HFFc6 (cell line): ENCODE data around the gene SFT2D3. TPM values are rescaled to one million over a fixed set of nuclear protein-coding genes. Genes with fewer than 3 reads are reported as not detected.

Experiments used
- DNase-seq: peaks from one replicate; pipeline ENCODE4 v3.0.0-alpha.2; 2018
- H3K27ac Mint-ChIP-seq: 2 replicates; pipeline ENCODE4 v1.8.0; 2020; ENCODE audit warnings: mild to moderate bottlenecking, mixed read lengths
- H3K27me3 Mint-ChIP-seq: 2 replicates; pipeline ENCODE4 v1.8.0; 2021; ENCODE audit warnings: mild to moderate bottlenecking, moderate library complexity, mixed read lengths; ENCODE audit not compliant: insufficient read depth
- H3K36me3 Mint-ChIP-seq: 2 replicates; pipeline ENCODE4 v1.8.0; 2021; ENCODE audit warnings: low read depth, mixed read lengths
- H3K4me1 Mint-ChIP-seq: 2 replicates; pipeline ENCODE4 v1.8.0; 2020; ENCODE audit warnings: low read depth, mixed read lengths
- H3K4me3 Mint-ChIP-seq: 2 replicates; pipeline ENCODE4 v1.8.0; 2020; ENCODE audit warnings: mild to moderate bottlenecking, moderate library complexity, mixed read lengths
- H3K9me3 Mint-ChIP-seq: 2 replicates; pipeline ENCODE4 v1.8.0; 2020; ENCODE audit warnings: mild to moderate bottlenecking, mixed read lengths
- total RNA-seq, 6 experiments: library from RNA; stranded (reverse); fragmentation: NEBNext Ultra II Directional; extraction: Animal tissue kit (Norgen Biotek cat#: 25700); gene quantifications; 2 replicates in 1 of 6; 3 replicates in 5 of 6; pipeline ENCODE4 v1.2.3, GENCODE V29; 2021
- TF ChIP-seq, protein P1 (sequence below): fragments of 200-600 bp; sonication (generic); IDR thresholded peaks from 2 replicates; pipeline ENCODE4 v1.5.0; 2021; ENCODE audit warnings: antibody characterized with exemption, mild to moderate bottlenecking

SFT2D3 gene
- total RNA-seq, 6 experiments from 2014 or later = 2.5 to 3.2 (median 3.0) TPM

DNA sequence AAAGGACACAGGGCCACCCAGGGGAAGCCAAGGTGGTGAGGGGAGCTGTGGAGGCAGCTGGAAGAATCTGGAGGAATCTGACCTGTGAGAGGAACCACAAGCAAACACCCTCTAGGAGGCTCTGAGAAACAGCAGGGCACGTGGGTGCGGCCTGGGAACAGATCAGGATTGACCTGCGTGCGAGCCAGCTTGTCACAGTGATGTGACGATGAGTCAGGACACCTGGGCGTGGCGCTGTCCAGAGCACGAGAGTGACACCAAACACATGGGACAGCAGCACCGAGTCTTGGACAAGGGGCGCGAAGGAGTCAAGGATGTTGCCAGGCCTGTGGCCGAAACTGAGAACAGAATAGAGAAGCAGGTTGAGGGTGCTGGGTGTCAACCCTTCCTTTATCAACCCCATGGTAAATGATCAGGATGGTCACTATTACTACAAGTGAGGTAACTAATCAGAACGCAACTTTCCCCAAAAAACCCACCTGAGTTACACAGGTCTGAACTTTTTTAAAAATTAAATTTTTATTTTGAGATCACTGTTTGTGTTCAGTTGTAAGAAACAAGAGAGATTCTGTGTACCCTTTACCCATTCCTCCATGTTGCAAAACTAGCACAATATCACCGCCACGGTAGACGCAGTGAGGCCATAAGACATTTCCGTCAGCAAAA is 637 bp upstream of the SFT2D3 start:
- no peak for DNase-seq
- Mint-ChIP-seq H3K27me3 (no peaks in the 10 kb centered on the region; the same call in 1 of the 2 replicates), H3K9me3 (no peaks in the 10 kb centered on the region), H3K27ac (peak overlapping the region; percentile 86), H3K4me3 (peak overlapping the region; percentile 90), H3K36me3 (peaks cover 15% of the 10 kb centered on the region; the same call in 1 of the 2 replicates), H3K4me1 (peaks cover 42% of the 10 kb centered on the region)
- TF ChIP-seq, protein P1, sequence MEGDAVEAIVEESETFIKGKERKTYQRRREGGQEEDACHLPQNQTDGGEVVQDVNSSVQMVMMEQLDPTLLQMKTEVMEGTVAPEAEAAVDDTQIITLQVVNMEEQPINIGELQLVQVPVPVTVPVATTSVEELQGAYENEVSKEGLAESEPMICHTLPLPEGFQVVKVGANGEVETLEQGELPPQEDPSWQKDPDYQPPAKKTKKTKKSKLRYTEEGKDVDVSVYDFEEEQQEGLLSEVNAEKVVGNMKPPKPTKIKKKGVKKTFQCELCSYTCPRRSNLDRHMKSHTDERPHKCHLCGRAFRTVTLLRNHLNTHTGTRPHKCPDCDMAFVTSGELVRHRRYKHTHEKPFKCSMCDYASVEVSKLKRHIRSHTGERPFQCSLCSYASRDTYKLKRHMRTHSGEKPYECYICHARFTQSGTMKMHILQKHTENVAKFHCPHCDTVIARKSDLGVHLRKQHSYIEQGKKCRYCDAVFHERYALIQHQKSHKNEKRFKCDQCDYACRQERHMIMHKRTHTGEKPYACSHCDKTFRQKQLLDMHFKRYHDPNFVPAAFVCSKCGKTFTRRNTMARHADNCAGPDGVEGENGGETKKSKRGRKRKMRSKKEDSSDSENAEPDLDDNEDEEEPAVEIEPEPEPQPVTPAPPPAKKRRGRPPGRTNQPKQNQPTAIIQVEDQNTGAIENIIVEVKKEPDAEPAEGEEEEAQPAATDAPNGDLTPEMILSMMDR = no peak

DNA sequence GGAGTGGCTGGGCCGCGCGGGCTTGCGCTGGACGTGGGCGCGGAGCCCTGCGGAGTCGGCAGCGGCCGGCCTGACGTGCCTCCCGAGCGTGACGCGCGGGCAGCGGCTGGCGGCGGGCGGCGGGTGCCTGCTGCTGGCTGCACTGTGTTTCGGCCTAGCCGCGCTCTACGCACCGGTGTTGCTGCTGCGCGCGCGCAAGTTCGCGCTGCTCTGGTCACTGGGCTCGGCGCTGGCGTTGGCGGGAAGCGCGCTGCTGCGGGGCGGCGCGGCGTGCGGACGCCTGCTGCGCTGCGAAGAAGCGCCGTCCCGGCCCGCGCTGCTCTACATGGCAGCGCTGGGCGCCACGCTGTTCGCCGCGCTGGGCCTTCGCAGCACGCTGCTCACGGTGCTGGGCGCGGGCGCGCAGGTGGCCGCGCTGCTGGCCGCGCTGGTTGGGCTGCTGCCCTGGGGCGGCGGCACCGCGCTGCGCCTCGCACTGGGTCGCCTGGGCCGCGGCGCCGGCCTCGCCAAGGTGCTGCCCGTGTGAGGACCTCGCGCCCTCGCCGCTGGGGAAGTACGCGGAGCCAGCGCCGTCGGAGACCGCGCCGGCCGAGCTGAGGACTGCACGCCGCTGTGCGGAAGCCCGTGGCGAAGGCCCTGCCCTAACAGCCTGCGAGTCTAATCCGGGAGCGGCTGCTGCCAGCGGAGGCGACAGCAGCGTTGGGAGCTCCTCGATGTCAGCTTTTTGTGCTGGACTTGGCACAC is 526 bp downstream of the SFT2D3 start:
- H3K4me1 Mint-ChIP-seq = peaks cover 37% of the 10 kb centered on the region
- TF ChIP-seq, protein P1 = peak; percentile 32; the same call in 1 of the 2 replicates
- peak overlapping the region; percentile 90 for H3K4me3 Mint-ChIP-seq
- peak; percentile 69 for DNase-seq
- peaks cover 15% of the 10 kb centered on the region; the same call in 1 of the 2 replicates for H3K36me3 Mint-ChIP-seq
- H3K27ac Mint-ChIP-seq = peak overlapping the region; percentile 91
- no peaks in the 10 kb centered on the region for H3K9me3 Mint-ChIP-seq
- H3K27me3 Mint-ChIP-seq = no peaks in the 10 kb centered on the region; the same call in 1 of the 2 replicates

DNA sequence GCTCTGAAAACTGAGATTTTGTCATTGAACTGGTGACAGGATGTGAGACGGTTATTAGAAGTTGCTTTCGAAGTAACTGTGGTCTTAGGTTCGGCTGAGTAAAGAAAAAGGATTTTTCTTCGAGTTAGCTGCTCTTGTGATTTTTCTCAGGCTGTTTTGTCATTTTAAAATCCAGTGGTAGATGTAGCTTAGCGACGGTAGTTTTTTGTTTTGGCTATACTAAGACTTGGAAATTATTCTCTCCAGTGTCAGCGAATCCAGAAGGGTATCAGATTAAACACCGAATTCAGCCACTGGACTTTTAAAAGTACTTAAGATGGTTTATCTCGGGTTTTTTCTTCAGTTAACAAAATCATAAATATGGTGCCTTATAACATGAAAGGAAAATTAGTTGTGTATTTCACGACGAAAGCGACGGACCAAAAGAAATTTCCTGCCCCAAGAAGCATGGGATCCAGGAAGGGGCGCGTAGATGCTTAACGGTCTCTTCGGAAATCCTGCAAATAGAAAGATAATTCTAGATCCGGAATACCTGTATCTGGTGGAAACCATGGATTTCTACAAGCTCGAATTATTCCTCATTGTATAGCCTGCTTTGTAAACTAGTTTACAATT is 1.2 kb downstream of the SFT2D3 start:
- Mint-ChIP-seq H3K4me3 (peak overlapping the region; percentile 88), H3K27ac (peak overlapping the region; percentile 91), H3K36me3 (peaks cover 15% of the 10 kb centered on the region; the same call in 1 of the 2 replicates), H3K27me3 (no peaks in the 10 kb centered on the region; the same call in 1 of the 2 replicates), H3K9me3 (no peaks in the 10 kb centered on the region), H3K4me1 (peaks cover 37% of the 10 kb centered on the region)
- TF ChIP-seq, protein P1 = no peak
- DNase-seq = no peak

DNA sequence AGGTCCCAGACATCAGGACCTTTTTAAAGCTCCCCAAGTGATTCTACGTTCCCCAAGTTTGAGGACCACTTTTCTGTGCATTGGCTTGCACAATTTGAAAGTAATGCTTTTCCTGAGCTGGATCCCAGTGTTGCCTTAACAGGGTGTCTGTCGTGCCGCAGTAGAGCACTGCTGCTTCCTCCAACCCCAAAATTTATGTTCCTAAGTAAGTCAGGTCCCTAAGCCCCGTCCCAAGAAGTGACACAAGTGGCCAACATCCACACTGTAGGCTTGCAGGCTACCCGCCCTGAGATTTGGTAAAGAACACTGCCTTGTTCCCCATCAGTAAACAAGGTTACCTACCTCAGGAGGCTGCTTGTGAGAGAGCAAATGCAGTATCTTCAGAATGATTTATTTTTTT is 2.0 kb downstream of the SFT2D3 start:
- TF ChIP-seq, protein P1 = no peak
- Mint-ChIP-seq H3K36me3 (peaks cover 19% of the 10 kb centered on the region; the same call in 1 of the 2 replicates), H3K27ac (no peak overlapping the region), H3K27me3 (no peaks in the 10 kb centered on the region; the same call in 1 of the 2 replicates), H3K4me3 (no peak overlapping the region), H3K9me3 (no peaks in the 10 kb centered on the region), H3K4me1 (peaks cover 37% of the 10 kb centered on the region)
- no peak for DNase-seq

DNA sequence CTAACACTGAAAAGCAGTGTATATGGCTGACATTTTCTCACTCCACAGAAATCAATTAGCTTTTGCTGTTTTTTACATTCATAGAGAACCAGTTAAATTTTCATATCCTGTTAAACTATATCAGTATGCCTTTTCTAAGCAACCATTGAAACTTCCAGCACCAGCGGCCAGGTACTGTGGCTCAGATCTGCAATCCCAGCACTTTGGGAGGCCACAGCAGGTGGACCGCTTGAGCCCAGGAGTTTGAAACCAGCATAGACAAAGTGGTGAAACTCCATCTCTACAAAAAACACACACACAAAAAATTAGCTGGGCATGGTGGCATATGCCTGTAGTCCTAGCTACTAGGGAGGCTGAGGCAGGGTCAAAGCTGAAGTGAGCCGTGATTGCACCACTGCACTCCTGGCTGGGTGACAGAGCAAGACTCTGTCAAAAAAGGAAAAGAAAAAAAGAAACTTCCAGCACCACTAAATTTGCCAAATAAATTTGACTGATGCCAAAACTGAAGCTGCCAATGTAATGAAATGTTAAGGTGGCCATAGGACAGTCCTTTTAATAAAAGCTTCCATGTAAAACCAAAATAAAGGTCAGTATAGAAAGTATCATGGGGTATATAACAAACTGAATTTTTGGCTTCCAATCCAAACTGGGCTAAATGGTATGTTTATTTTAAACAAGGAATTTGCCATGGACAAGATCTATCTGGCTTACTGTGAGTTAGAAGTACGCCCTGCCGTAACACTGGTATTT is 3.5 kb downstream of the SFT2D3 start:
- no peaks in the 10 kb centered on the region for H3K27me3 Mint-ChIP-seq
- peak overlapping the region; percentile 62 for H3K27ac Mint-ChIP-seq
- H3K4me1 Mint-ChIP-seq = peaks cover 37% of the 10 kb centered on the region
- no peak overlapping the region for H3K4me3 Mint-ChIP-seq
- H3K9me3 Mint-ChIP-seq = no peaks in the 10 kb centered on the region
- TF ChIP-seq, protein P1 = no peak
- H3K36me3 Mint-ChIP-seq = peaks cover 23% of the 10 kb centered on the region
- DNase-seq = no peak
